ENCODE data around the gene MFAP2. TPM values are rescaled to one million over a fixed set of nuclear protein-coding genes. Genes with fewer than 3 reads are reported as not detected.

MFAP2 gene
- total and polyA plus RNA-seq, 7 donors, result 3.6 to 26.6 (median 9.9) TPM; not detected in 1

GRCh38 chr1:16986560-16986959 is 6.1 kb upstream of the MFAP2 start:
- no peaks in the 10 kb centered on the region for H3K27me3 ChIP-seq
- DNase-seq, result no peak
- intact Hi-C loops (cut with DNase I), result no loop called here
- H3K9me3 ChIP-seq, result no peaks in the 10 kb centered on the region
- TF ChIP-seq POLR2AphosphoS5 (IDR thresholded peaks at IDR 0.05) (no peak), POLR2A (IDR thresholded peaks at IDR 0.05) (no peak), CTCF (IDR thresholded peaks at IDR 0.05) (no peak), EP300 (IDR thresholded peaks at IDR 0.05) (no peak)
- peaks cover 0 to 50% (median 19%) of the 10 kb centered on the region in 4 donors for H3K36me3 ChIP-seq
- H3K4me3 ChIP-seq, result no peak overlapping the region
- no peak overlapping the region for H3K27ac ChIP-seq
- WGBS, 2 donors, result 92% methylated on average over 23 of the region's 23 CpGs
- peaks cover 0 to 10% (median 4%) of the 10 kb centered on the region in 4 donors for H3K4me1 ChIP-seq

GRCh38 chr1:16986113-16986512 is 5.7 kb upstream of the MFAP2 start:
- Histone ChIP-seq H3K27ac (no peak overlapping the region), H3K9me3 (no peaks in the 10 kb centered on the region), H3K36me3 (peaks cover 0 to 50% (median 19%) of the 10 kb centered on the region in 4 donors), H3K4me3 (no peak overlapping the region), H3K27me3 (no peaks in the 10 kb centered on the region), H3K4me1 (peaks cover 0 to 10% (median 4%) of the 10 kb centered on the region in 4 donors)
- intact Hi-C loops (cut with DNase I), result no loop called here
- WGBS, 2 donors, result 92 to 93% methylated on average over 19 of the region's 19 CpGs
- TF ChIP-seq POLR2A (IDR thresholded peaks at IDR 0.05), result no peak
- no peak for TF ChIP-seq POLR2AphosphoS5 (IDR thresholded peaks at IDR 0.05)
- no peak for TF ChIP-seq CTCF (IDR thresholded peaks at IDR 0.05)
- no peak for TF ChIP-seq EP300 (IDR thresholded peaks at IDR 0.05)
- no peak for DNase-seq

GRCh38 chr1:16984717-16985116 is 4.3 kb upstream of the MFAP2 start:
- 52 to 65% methylated on average over 7 of the region's 7 CpGs for WGBS, 2 donors
- intact Hi-C loops (cut with DNase I), result no loop called here
- TF ChIP-seq POLR2A (IDR thresholded peaks at IDR 0.05) (no peak), EP300 (IDR thresholded peaks at IDR 0.05) (no peak), POLR2AphosphoS5 (IDR thresholded peaks at IDR 0.05) (peak in 2 of 4 donors; percentile 35 to 39)
- H3K4me1 ChIP-seq, result peaks cover 0 to 24% (median 15%) of the 10 kb centered on the region in 4 donors
- DNase-seq, result peak; percentile 90
- H3K27me3 ChIP-seq, result peaks cover 3 to 13% (median 10%) of the 10 kb centered on the region in 3 donors
- no peaks in the 10 kb centered on the region for H3K9me3 ChIP-seq
- peaks cover 0 to 36% (median 19%) of the 10 kb centered on the region in 4 donors for H3K36me3 ChIP-seq
- no peak overlapping the region for H3K4me3 ChIP-seq
- peak overlapping the region; percentile 8 to 65 (median 47) for H3K27ac ChIP-seq

- Histone ChIP-seq H3K36me3 (peaks cover 0 to 31% (median 19%) of the 10 kb centered on the region in 4 donors), H3K4me1 (peaks cover 0 to 35% (median 22%) of the 10 kb centered on the region in 4 donors), H3K27me3 (peaks cover 3 to 22% (median 14%) of the 10 kb centered on the region in 3 donors), H3K4me3 (no peak overlapping the region), H3K9me3 (no peaks in the 10 kb centered on the region), H3K27ac (no peak overlapping the region)
- intact Hi-C loops (cut with DNase I), result no loop called here
- 78 to 96% methylated on average over 4 of the region's 4 CpGs for WGBS, 2 donors
- DNase-seq, result no peak
- TF ChIP-seq CTCF (IDR thresholded peaks at IDR 0.05), result no peak
- no peak for TF ChIP-seq POLR2AphosphoS5 (IDR thresholded peaks at IDR 0.05)
- no peak for TF ChIP-seq EP300 (IDR thresholded peaks at IDR 0.05)
- TF ChIP-seq POLR2A (IDR thresholded peaks at IDR 0.05), result no peak
Observed at GRCh38 chr1:16983649-16984048, 3.2 kb upstream of the MFAP2 start.

GRCh38 chr1:16982902-16983301 is 2.5 kb upstream of the MFAP2 start:
- 78 to 86% methylated on average over 11 of the region's 11 CpGs for WGBS, 2 donors

More at GRCh38 chr1:16982902-16983301, 2.5 kb upstream of the MFAP2 start:
- TF ChIP-seq POLR2A (IDR thresholded peaks at IDR 0.05) (no peak), EP300 (IDR thresholded peaks at IDR 0.05) (no peak), CTCF (IDR thresholded peaks at IDR 0.05) (no peak), POLR2AphosphoS5 (IDR thresholded peaks at IDR 0.05) (no peak)
- DNase-seq, result no peak
- Histone ChIP-seq H3K4me3 (no peak overlapping the region), H3K4me1 (peaks cover 2 to 40% (median 25%) of the 10 kb centered on the region in 4 donors), H3K9me3 (no peaks in the 10 kb centered on the region), H3K36me3 (peaks cover 0 to 24% (median 14%) of the 10 kb centered on the region in 4 donors), H3K27me3 (peaks cover 3 to 22% (median 14%) of the 10 kb centered on the region in 3 donors), H3K27ac (no peak overlapping the region)
- intact Hi-C loops (cut with DNase I), result no loop called here
